Esophagus squamous epithelium (tissue), 5 donors: ENCODE results near the gene FOXO6. TPM values are rescaled to one million over a fixed set of nuclear protein-coding genes. Genes with fewer than 3 reads are reported as not detected.

Experiments
- DNase-seq: peaks from one replicate; lab custom pipeline; 2025; lab: John Stamatoyannopoulos, UW
- H3K27ac ChIP-seq, 4 donors: fragments of 200-600 bp; sonication (generic); one replicate each; pipeline ENCODE4 v1.5.1; 2016 to 2019; ENCODE audit warnings: mild to moderate bottlenecking in 1 of 4
- H3K27me3 ChIP-seq, 4 donors: fragments of 200-600 bp; sonication (generic); 1 replicate in 3 of 4; 2 replicates in 1 of 4; pipeline versions ENCODE4 v1.5.1 to v1.6.0; 2017 to 2021; ENCODE audit warnings: antibody characterized with exemption in 1 of 4
- H3K36me3 ChIP-seq, 3 donors: fragments of 200-600 bp; sonication (generic); one replicate each; pipeline ENCODE4 v1.5.1; 2016 to 2019
- H3K4me1 ChIP-seq, 3 donors: fragments of 200-600 bp; sonication (generic); one replicate each; pipeline ENCODE4 v1.5.1; 2017 to 2019
- H3K4me3 ChIP-seq, 4 donors: fragments of 200-600 bp; sonication (generic); 1 replicate in 3 of 4; 2 replicates in 1 of 4; pipeline ENCODE4 v1.5.1; 2016 to 2019; ENCODE audit warnings: mild to moderate bottlenecking in 2 of 4, moderate library complexity in 1 of 4
- H3K9me3 ChIP-seq, 3 donors: fragments of 200-600 bp; sonication (generic); one replicate each; pipeline ENCODE4 v1.5.1; 2016 to 2019
- CTCF ChIP-seq, 6 experiments: fragments of 450-650 bp in 4 of 6; fragments of 200-600 bp in 2 of 6; sonication (generic) in 2 of 6; IDR thresholded peaks; one replicate each; pipeline ENCODE4 v1.5.1; 2016 to 2019; ENCODE audit warnings: antibody characterized with exemption in 6 of 6, mild to moderate bottlenecking in 4 of 6, moderate library complexity in 4 of 6
- POLR2A ChIP-seq, 4 donors: fragments of 450-650 bp; IDR thresholded peaks; one replicate each; pipeline ENCODE4 v1.6.1; 2017; ENCODE audit warnings: antibody characterized with exemption in 4 of 4, mild to moderate bottlenecking in 4 of 4, moderate library complexity in 3 of 4
- WGBS, 2 donors: methylation state at CpG; one replicate each; pipeline ENCODE4 v1.1.5; 2018; 5-methylcytosine and 5-hydroxymethylcytosine counted together
- intact Hi-C: fragments of 100-400 bp; cut with DNase I; formaldehyde crosslinking; loops from one replicate; pipeline ENCODE4 v1.15.0; 2022
- total RNA-seq, 4 donors: library from RNA; depleted of rRNA; stranded (reverse); fragments of >200 nt; gene quantifications; one replicate each; pipeline ENCODE4 v1.1.0, GENCODE V29; 2016
- donor health status: DM: yes; HTN: yes; CAD: no.

Gene FOXO6
- total RNA-seq, 4 donors from 2014 or later: 0.18 to 0.53 (median 0.38) TPM; not detected in 1

- Histone ChIP-seq H3K27me3 (no peaks in the 10 kb centered on the region), H3K9me3 (no peaks in the 10 kb centered on the region), H3K27ac (no peak overlapping the region), H3K4me1 (peaks cover 0 to 34% (median 4%) of the 10 kb centered on the region in 3 donors), H3K36me3 (no peaks in the 10 kb centered on the region), H3K4me3 (no peak overlapping the region)
- no peak for DNase-seq
- WGBS, 2 donors: 53 to 62% methylated on average over 15 of the region's 15 CpGs
- intact Hi-C loops: no loop called here
- no peak for TF ChIP-seq CTCF (IDR thresholded peaks at IDR 0.05)
- TF ChIP-seq POLR2A (IDR thresholded peaks at IDR 0.05): no peak
Observed at GRCh38 chr1:41315146-41315822, 46.0 kb upstream of the FOXO6 start.

- Histone ChIP-seq H3K4me1 (peaks cover 0 to 37% (median 4%) of the 10 kb centered on the region in 3 donors), H3K9me3 (no peaks in the 10 kb centered on the region), H3K27me3 (no peaks in the 10 kb centered on the region), H3K36me3 (no peaks in the 10 kb centered on the region), H3K27ac (no peak overlapping the region), H3K4me3 (no peak overlapping the region)
- WGBS, 2 donors: 80 to 85% methylated on average over 3 of the region's 3 CpGs
- no peak for DNase-seq
- TF ChIP-seq CTCF (IDR thresholded peaks at IDR 0.05) (no peak), POLR2A (IDR thresholded peaks at IDR 0.05) (no peak)
- intact Hi-C loops: no loop called here
Observed at GRCh38 chr1:41315871-41316270, 45.4 kb upstream of the FOXO6 start.

- no peak overlapping the region for H3K27ac ChIP-seq
- DNase-seq: no peak
- TF ChIP-seq CTCF (IDR thresholded peaks at IDR 0.05) (no peak), POLR2A (IDR thresholded peaks at IDR 0.05) (no peak)
- intact Hi-C loops: no loop called here
- no peaks in the 10 kb centered on the region for H3K27me3 ChIP-seq
- peaks cover 0 to 37% (median 4%) of the 10 kb centered on the region in 3 donors for H3K4me1 ChIP-seq
- H3K36me3 ChIP-seq: no peaks in the 10 kb centered on the region
- no peak overlapping the region for H3K4me3 ChIP-seq
- WGBS, 2 donors: 71 to 89% methylated on average over 6 of the region's 6 CpGs
- H3K9me3 ChIP-seq: no peaks in the 10 kb centered on the region
Observed at GRCh38 chr1:41317361-41317760, 43.9 kb upstream of the FOXO6 start.

GRCh38 chr1:41318135-41318534 is 43.1 kb upstream of the FOXO6 start:
- intact Hi-C loops: no loop called here
- TF ChIP-seq CTCF (IDR thresholded peaks at IDR 0.05): no peak
- no peaks in the 10 kb centered on the region for H3K36me3 ChIP-seq
- no peaks in the 10 kb centered on the region for H3K27me3 ChIP-seq
- no peak for DNase-seq
- no peak overlapping the region for H3K4me3 ChIP-seq
- H3K4me1 ChIP-seq: peaks cover 0 to 40% (median 4%) of the 10 kb centered on the region in 3 donors
- H3K9me3 ChIP-seq: no peaks in the 10 kb centered on the region
- WGBS, 2 donors: 100% methylated on average over 1 of the region's 1 CpG
- H3K27ac ChIP-seq: no peak overlapping the region

- no peak overlapping the region for H3K4me3 ChIP-seq
- no peaks in the 10 kb centered on the region for H3K9me3 ChIP-seq
- H3K36me3 ChIP-seq: no peaks in the 10 kb centered on the region
- peaks cover 0 to 36% (median 4%) of the 10 kb centered on the region in 3 donors for H3K4me1 ChIP-seq
- intact Hi-C loops: no loop called here
- no peak for TF ChIP-seq CTCF (IDR thresholded peaks at IDR 0.05)
- TF ChIP-seq POLR2A (IDR thresholded peaks at IDR 0.05): no peak
- no peak for DNase-seq
- WGBS, 2 donors: 91 to 97% methylated on average over 2 of the region's 2 CpGs
- no peak overlapping the region for H3K27ac ChIP-seq
- H3K27me3 ChIP-seq: no peaks in the 10 kb centered on the region
Observed at GRCh38 chr1:41319106-41319755, 42.0 kb upstream of the FOXO6 start.
